Sigmoid colon (tissue), 7 donors: ENCODE results near the gene INTS6. TPM values are rescaled to one million over a fixed set of nuclear protein-coding genes. Genes with fewer than 3 reads are reported as not detected.

Source experiments
- DNase-seq: peaks from one replicate; pipeline ENCODE4 v3.0.0-alpha.2; 2019
- H3K27ac ChIP-seq, 4 donors: fragments of 200-600 bp; sonication (generic); one replicate each; pipeline ENCODE4 v1.5.1; 2016 to 2019; ENCODE audit warnings: mild to moderate bottlenecking in 1 of 4
- H3K27me3 ChIP-seq, 3 donors: fragments of 200-600 bp; sonication (generic); one replicate each; pipeline ENCODE4 v1.5.1; 2019; ENCODE audit warnings: mild to moderate bottlenecking in 1 of 3
- H3K36me3 ChIP-seq, 4 donors: fragments of 200-600 bp; sonication (generic); one replicate each; pipeline ENCODE4 v1.5.1; 2016 to 2019
- H3K4me1 ChIP-seq, 4 donors: fragments of 200-600 bp; sonication (generic); one replicate each; pipeline ENCODE4 v1.5.1; 2017 to 2019
- H3K4me3 ChIP-seq, 4 donors: fragments of 200-600 bp; sonication (generic); one replicate each; pipeline ENCODE4 v1.5.1; 2017 to 2019; ENCODE audit warnings: mild to moderate bottlenecking in 2 of 4, moderate library complexity in 1 of 4
- H3K9me3 ChIP-seq, 4 donors: fragments of 200-600 bp in 3 of 4; sonication (generic) in 3 of 4; one replicate each; pipeline versions ENCODE4 v1.5.1 to v1.6.1; 2013 to 2019
- CTCF ChIP-seq, 4 experiments: fragments of 450-650 bp in 3 of 4; fragments of 200-600 bp in 1 of 4; IDR thresholded peaks; one replicate each; pipeline ENCODE4 v1.5.1; 2016 to 2019; ENCODE audit warnings: antibody characterized with exemption in 4 of 4, mild to moderate bottlenecking in 3 of 4, moderate library complexity in 2 of 4
- EP300 ChIP-seq, 4 donors: sonication (generic); formaldehyde crosslinking; IDR thresholded peaks; one replicate each; pipeline ENCODE4 v1.6.1; 2017; ENCODE audit warnings: antibody characterized with exemption in 4 of 4
- POLR2A ChIP-seq, 2 donors: fragments of 450-650 bp; IDR thresholded peaks; one replicate each; pipeline ENCODE4 v1.6.1; 2016; ENCODE audit warnings: antibody characterized with exemption in 2 of 2, mild to moderate bottlenecking in 2 of 2, moderate library complexity in 2 of 2
- POLR2AphosphoS5 ChIP-seq, 4 donors: sonication (generic); formaldehyde crosslinking; IDR thresholded peaks; one replicate each; pipeline ENCODE4 v1.6.1; 2017; ENCODE audit warnings: antibody characterized with exemption in 4 of 4
- WGBS, 2 donors: extraction: QIAGEN DNeasy Blood & Tissue Kit; methylation state at CpG; one replicate each; pipeline ENCODE4 v1.1.7; 2013; 5-methylcytosine and 5-hydroxymethylcytosine counted together
- intact Hi-C: fragments of 100-400 bp; cut with DNase I; formaldehyde crosslinking; loops from one replicate; pipeline ENCODE4 v1.15.1; 2023
- polyA plus RNA-seq, 3 donors: library from polyadenylated mRNA; stranded (reverse); fragments of 200-250 nt; gene quantifications; one replicate each; pipeline ENCODE4 v1.2.3, GENCODE V29; 2013
- total RNA-seq, 4 donors: library from RNA; depleted of rRNA; stranded (reverse); fragments of >200 nt; gene quantifications; one replicate each; pipeline ENCODE4 v1.1.0, GENCODE V29; 2016
- donor health status: healthy with polysubstance abuse.
- donor health status: Bipolar disorder and iron deficiency.
- donor health status: healthy.

The INTS6 gene
- total and polyA plus RNA-seq, 7 donors: 6.7 to 43.3 (median 30.0) TPM

- no peak overlapping the region for H3K4me3 ChIP-seq
Observed at GRCh38 chr13:51357928-51358595, 94.8 kb downstream of the INTS6 start.

GRCh38 chr13:51355217-51355616, 97.6 kb downstream of the INTS6 start:
- DNase-seq: no peak
- no peaks in the 10 kb centered on the region for H3K36me3 ChIP-seq
- H3K4me3 ChIP-seq: no peak overlapping the region
- intact Hi-C loops: no loop called here
- H3K9me3 ChIP-seq: no peaks in the 10 kb centered on the region
- no peaks in the 10 kb centered on the region for H3K27me3 ChIP-seq
- no peaks in the 10 kb centered on the region for H3K4me1 ChIP-seq
- H3K27ac ChIP-seq: no peak overlapping the region
- WGBS, 2 donors: 13 to 66% methylated on average over 2 of the region's 2 CpGs
- TF ChIP-seq POLR2AphosphoS5 (IDR thresholded peaks at IDR 0.05) (no peak), CTCF (IDR thresholded peaks at IDR 0.05) (no peak), POLR2A (IDR thresholded peaks at IDR 0.05) (no peak), EP300 (IDR thresholded peaks at IDR 0.05) (no peak)

More at GRCh38 chr13:51357928-51358595, 94.8 kb downstream of the INTS6 start:
- H3K27ac ChIP-seq: no peak overlapping the region
- no peaks in the 10 kb centered on the region for H3K4me1 ChIP-seq
- 62 to 75% methylated on average over 5 of the region's 5 CpGs for WGBS, 2 donors
- DNase-seq: no peak
- no peaks in the 10 kb centered on the region for H3K27me3 ChIP-seq
- intact Hi-C loops: no loop called here
- TF ChIP-seq CTCF (IDR thresholded peaks at IDR 0.05) (no peak), POLR2A (IDR thresholded peaks at IDR 0.05) (no peak), EP300 (IDR thresholded peaks at IDR 0.05) (no peak), POLR2AphosphoS5 (IDR thresholded peaks at IDR 0.05) (no peak)
- H3K9me3 ChIP-seq: no peaks in the 10 kb centered on the region
- peaks cover 0 to 17% (median 0%) of the 10 kb centered on the region in 4 donors for H3K36me3 ChIP-seq

- TF ChIP-seq POLR2AphosphoS5 (IDR thresholded peaks at IDR 0.05) (no peak), EP300 (IDR thresholded peaks at IDR 0.05) (no peak), POLR2A (IDR thresholded peaks at IDR 0.05) (no peak), CTCF (IDR thresholded peaks at IDR 0.05) (no peak)
- intact Hi-C loops: no loop called here
- no peak for DNase-seq
- no peaks in the 10 kb centered on the region for H3K27me3 ChIP-seq
- H3K4me3 ChIP-seq: no peak overlapping the region
- H3K36me3 ChIP-seq: no peaks in the 10 kb centered on the region
- no peak overlapping the region for H3K27ac ChIP-seq
- H3K4me1 ChIP-seq: no peaks in the 10 kb centered on the region
- H3K9me3 ChIP-seq: no peaks in the 10 kb centered on the region
Observed at GRCh38 chr13:51349016-51349415, 103.8 kb downstream of the INTS6 start.

- no peak overlapping the region for H3K4me3 ChIP-seq
- no peak for DNase-seq
- intact Hi-C loops: no loop called here
- H3K27me3 ChIP-seq: no peaks in the 10 kb centered on the region
- H3K4me1 ChIP-seq: no peaks in the 10 kb centered on the region
- no peaks in the 10 kb centered on the region for H3K9me3 ChIP-seq
- 79 to 91% methylated on average over 10 of the region's 10 CpGs for WGBS, 2 donors
- H3K27ac ChIP-seq: no peak overlapping the region
- no peaks in the 10 kb centered on the region for H3K36me3 ChIP-seq
- TF ChIP-seq POLR2AphosphoS5 (IDR thresholded peaks at IDR 0.05): no peak
- TF ChIP-seq EP300 (IDR thresholded peaks at IDR 0.05): no peak
- TF ChIP-seq POLR2A (IDR thresholded peaks at IDR 0.05): no peak
- TF ChIP-seq CTCF (IDR thresholded peaks at IDR 0.05): no peak
Observed at GRCh38 chr13:51348069-51348967, 104.5 kb downstream of the INTS6 start.
